HepG2 (cell line): ENCODE results near the gene ZNF442. TPM values are rescaled to one million over a fixed set of nuclear protein-coding genes. Genes with fewer than 3 reads are reported as not detected.

ENCODE experiments used
- FOXC1 ChIP-seq: sonication (generic); formaldehyde crosslinking; IDR thresholded peaks from 2 replicates; pipeline ENCODE4 v1.8.0; 2022; ENCODE audit warnings: mild to moderate bottlenecking, missing genetic modification reagents, borderline replicate concordance
- HDAC6 ChIP-seq: fragments of 200-600 bp; sonication (generic); IDR thresholded peaks from 2 replicates; pipeline ENCODE4 v1.7.0; 2017; ENCODE audit warnings: mild to moderate bottlenecking, antibody characterized with exemption, low read length, low read depth
- HNF4A ChIP-seq: sonication (generic); formaldehyde crosslinking; IDR thresholded peaks from 2 replicates; pipeline ENCODE4 v1.4.0; 2020; ENCODE audit warnings: missing genetic modification reagents
- HNRNPLL ChIP-seq: fragments of 200-400 bp; formaldehyde crosslinking; IDR thresholded peaks from 2 replicates; pipeline ENCODE4 v1.6.1; 2017; ENCODE audit warnings: mild to moderate bottlenecking, low read depth, low read length; ENCODE audit not compliant: poor library complexity, severe bottlenecking
- HOXA7 ChIP-seq: sonication (generic); formaldehyde crosslinking; IDR thresholded peaks from 2 replicates; pipeline ENCODE4 v1.8.1; 2022; ENCODE audit warnings: mild to moderate bottlenecking, missing genetic modification reagents, moderate library complexity
- MEIS2 ChIP-seq: sonication (generic); formaldehyde crosslinking; IDR thresholded peaks from 2 replicates; pipeline ENCODE4 v1.9.0; 2021; ENCODE audit warnings: mild to moderate bottlenecking, missing genetic modification reagents
- POLR2G ChIP-seq: fragments of 200-400 bp; formaldehyde crosslinking; IDR thresholded peaks from 2 replicates; pipeline ENCODE4 v1.6.1; 2018; ENCODE audit warnings: mild to moderate bottlenecking, low read depth, low read length, moderate library complexity
- SP140L ChIP-seq: sonication (generic); formaldehyde crosslinking; IDR thresholded peaks from 2 replicates; pipeline ENCODE4 v1.4.0; 2020; ENCODE audit warnings: missing genetic modification reagents, borderline replicate concordance
- SRY ChIP-seq: sonication (generic); formaldehyde crosslinking; IDR thresholded peaks from 2 replicates; pipeline ENCODE4 v1.8.0; 2022; ENCODE audit warnings: mild to moderate bottlenecking, missing genetic modification reagents
- ZFP82 ChIP-seq: sonication (generic); formaldehyde crosslinking; IDR thresholded peaks from 2 replicates; pipeline ENCODE4 v1.5.1; 2020; ENCODE audit warnings: mild to moderate bottlenecking, missing genetic modification reagents, borderline replicate concordance
- ZFP90 ChIP-seq: sonication (generic); formaldehyde crosslinking; IDR thresholded peaks from 2 replicates; pipeline ENCODE4 v1.8.0; 2022; ENCODE audit warnings: missing genetic modification reagents, mild to moderate bottlenecking, inconsistent platforms, borderline replicate concordance
- ZFY ChIP-seq: sonication (generic); formaldehyde crosslinking; IDR thresholded peaks from 2 replicates; pipeline ENCODE4 v1.4.0; 2020; ENCODE audit warnings: missing genetic modification reagents
- ZNF205 ChIP-seq: IDR thresholded peaks from 2 replicates; pipeline ENCODE4 v1.6.1; 2018; ENCODE audit warnings: missing biosample characterization, missing genetic modification reagents
- ZNF232 ChIP-seq: sonication (generic); formaldehyde crosslinking; IDR thresholded peaks from 2 replicates; pipeline ENCODE4 v1.4.0; 2020; ENCODE audit warnings: missing genetic modification reagents, borderline replicate concordance
- ZNF350 ChIP-seq: sonication (generic); formaldehyde crosslinking; IDR thresholded peaks from 2 replicates; pipeline ENCODE4 v1.4.0; 2020; ENCODE audit warnings: mild to moderate bottlenecking, low read depth, missing genetic modification reagents, borderline replicate concordance
- ZNF614 ChIP-seq: IDR thresholded peaks from 2 replicates; pipeline ENCODE4 v1.6.1; 2018; ENCODE audit warnings: missing biosample characterization, missing genetic modification reagents, inconsistent platforms, borderline replicate concordance
- ZNF780A ChIP-seq: sonication (generic); formaldehyde crosslinking; IDR thresholded peaks from 2 replicates; pipeline ENCODE4 v1.8.0; 2022; ENCODE audit warnings: mild to moderate bottlenecking, missing genetic modification reagents, moderate library complexity
- polyA plus RNA-seq, 8 experiments: library from polyadenylated mRNA; depleted of rRNA in 3 of 8; stranded (reverse) in 7 of 8; unstranded in 1 of 8; fragments of >200 nt; fragmentation: Illumina TruSeq in 4 of 8; extraction: Trizol in 4 of 8; gene quantifications; 2 replicates each; pipeline versions ENCODE4 v1.2.1 to v1.2.3, GENCODE V29; 2011 to 2016; ENCODE audit warnings: low read depth in 4 of 8, missing spikeins in 1 of 8, mixed read lengths in 1 of 8; ENCODE audit not compliant: insufficient read depth in 1 of 8
- total RNA-seq, 5 experiments: library from RNA; depleted of rRNA; stranded (reverse); fragments of >200 nt; fragmentation: Illumina TruSeq; extraction: Trizol; gene quantifications; 2 replicates each; pipeline ENCODE4 v1.2.3, GENCODE V29; 2016; ENCODE audit warnings: low read depth in 1 of 5
- TF ChIP-seq, protein P1 (sequence below): IDR thresholded peaks from 2 replicates; pipeline ENCODE4 v1.6.1; 2016; ENCODE audit warnings: low read depth, borderline replicate concordance
- TF ChIP-seq, protein P2 (sequence below), 2 experiments: IDR thresholded peaks; 2 replicates each; pipeline ENCODE4 v1.6.1; 2011 to 2012; ENCODE audit warnings: low read length in 2 of 2, borderline replicate concordance in 1 of 2, low read depth in 1 of 2, mild to moderate bottlenecking in 1 of 2, moderate library complexity in 1 of 2
- TF ChIP-seq, protein P3 (sequence below): sonication (generic); formaldehyde crosslinking; IDR thresholded peaks from 2 replicates; pipeline ENCODE4 v1.4.0; 2020; ENCODE audit warnings: missing genetic modification reagents, mild to moderate bottlenecking, borderline replicate concordance
- TF ChIP-seq, protein P4 (sequence below): sonication (generic); formaldehyde crosslinking; IDR thresholded peaks from 2 replicates; pipeline ENCODE4 v1.5.1; 2020; ENCODE audit warnings: missing genetic modification reagents, mild to moderate bottlenecking, borderline replicate concordance

Gene ZNF442
- total and polyA plus RNA-seq, 2 of the 13 experiments (the other 11 are each of a cell fraction or from before 2014, with no cell fraction given): 1.0 to 6.0 TPM

DNA sequence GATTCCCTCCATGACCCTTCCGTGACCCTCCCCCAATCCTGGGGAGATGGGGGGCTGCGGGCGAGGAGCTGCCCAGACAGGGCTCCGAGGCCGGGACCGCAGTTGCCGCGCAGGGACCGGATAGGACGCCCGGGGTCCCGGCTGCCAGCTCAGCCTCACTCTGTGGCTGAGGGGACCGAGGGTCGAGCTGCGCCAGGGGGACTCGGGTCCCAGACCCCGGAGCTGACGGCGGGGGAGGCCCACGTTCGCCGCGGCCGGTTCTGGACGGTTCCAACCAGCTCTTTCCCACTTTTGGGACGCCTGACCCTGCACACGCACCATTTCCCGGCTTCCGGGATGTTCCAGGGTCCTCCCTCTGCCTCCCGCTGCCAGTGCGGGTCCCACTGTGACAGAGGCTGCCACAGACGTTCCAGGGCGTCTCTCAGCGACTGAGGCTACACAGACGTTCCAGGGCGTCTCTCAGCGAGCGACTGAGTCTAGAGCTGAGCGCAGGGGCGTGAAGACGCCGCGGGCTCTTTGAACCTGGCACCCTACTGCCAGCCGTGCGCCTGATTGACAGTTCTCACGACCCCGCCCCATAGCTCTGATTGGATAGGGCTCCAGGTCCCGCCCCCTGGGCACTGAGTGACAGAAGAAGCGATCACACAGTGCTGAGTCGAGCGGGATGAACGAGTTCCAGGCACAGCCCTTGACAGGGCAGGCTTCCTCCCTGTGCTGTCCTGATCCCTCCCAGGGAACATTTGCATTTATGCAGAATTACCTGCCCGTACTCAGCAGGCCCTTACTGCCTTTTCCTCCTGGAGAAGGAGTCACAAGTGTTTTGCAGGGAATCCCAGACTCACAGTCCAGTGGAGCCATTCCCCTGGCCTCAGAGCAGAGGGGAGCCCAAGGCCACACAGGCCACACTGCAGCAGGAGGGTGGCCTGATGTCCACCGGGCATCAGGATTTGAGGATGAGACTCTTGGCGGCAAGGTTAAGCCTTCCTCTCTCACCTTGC, 32.0 kb downstream of the ZNF442 start, which contains the start of gene ZNF563 (continued):
- TF ChIP-seq, protein P1, sequence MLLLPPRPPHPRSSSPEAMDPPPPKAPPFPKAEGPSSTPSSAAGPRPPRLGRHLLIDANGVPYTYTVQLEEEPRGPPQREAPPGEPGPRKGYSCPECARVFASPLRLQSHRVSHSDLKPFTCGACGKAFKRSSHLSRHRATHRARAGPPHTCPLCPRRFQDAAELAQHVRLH (CRISPR knock-in tag): peak; percentile 56; the same call in 1 of the 2 replicates
- TF ChIP-seq SRY (CRISPR knock-in tag) (peak; percentile 70), ZFP82 (CRISPR knock-in tag) (no peak), ZFP90 (peak; percentile 85; the same call in 1 of the 2 replicates), ZNF232 (0 out of 2 replicates have a peak, but pooled peaks have one; percentile 33), ZNF614 (CRISPR knock-in tag) (peak; percentile 51; the same call in 1 of the 2 replicates), HDAC6 (no peak), HNF4A (CRISPR knock-in tag) (peak; percentile 5; the same call in 1 of the 2 replicates), FOXC1 (CRISPR knock-in tag) (peak; percentile 81), ZFY (CRISPR knock-in tag) (peak; percentile 81), MEIS2 (CRISPR knock-in tag) (peak; percentile 85), SP140L (CRISPR knock-in tag) (no peak), ZNF205 (CRISPR knock-in tag) (peak; percentile 37; the same call in 1 of the 2 replicates), HNRNPLL (peak; percentile 53), POLR2G (peak; percentile 98), ZNF350 (CRISPR knock-in tag) (0 out of 2 replicates have a peak, but pooled peaks have one; percentile 48), ZNF780A (CRISPR knock-in tag) (0 out of 2 replicates have a peak, but pooled peaks have one; percentile 82), HOXA7 (CRISPR knock-in tag) (no peak)
- TF ChIP-seq, protein P2, sequence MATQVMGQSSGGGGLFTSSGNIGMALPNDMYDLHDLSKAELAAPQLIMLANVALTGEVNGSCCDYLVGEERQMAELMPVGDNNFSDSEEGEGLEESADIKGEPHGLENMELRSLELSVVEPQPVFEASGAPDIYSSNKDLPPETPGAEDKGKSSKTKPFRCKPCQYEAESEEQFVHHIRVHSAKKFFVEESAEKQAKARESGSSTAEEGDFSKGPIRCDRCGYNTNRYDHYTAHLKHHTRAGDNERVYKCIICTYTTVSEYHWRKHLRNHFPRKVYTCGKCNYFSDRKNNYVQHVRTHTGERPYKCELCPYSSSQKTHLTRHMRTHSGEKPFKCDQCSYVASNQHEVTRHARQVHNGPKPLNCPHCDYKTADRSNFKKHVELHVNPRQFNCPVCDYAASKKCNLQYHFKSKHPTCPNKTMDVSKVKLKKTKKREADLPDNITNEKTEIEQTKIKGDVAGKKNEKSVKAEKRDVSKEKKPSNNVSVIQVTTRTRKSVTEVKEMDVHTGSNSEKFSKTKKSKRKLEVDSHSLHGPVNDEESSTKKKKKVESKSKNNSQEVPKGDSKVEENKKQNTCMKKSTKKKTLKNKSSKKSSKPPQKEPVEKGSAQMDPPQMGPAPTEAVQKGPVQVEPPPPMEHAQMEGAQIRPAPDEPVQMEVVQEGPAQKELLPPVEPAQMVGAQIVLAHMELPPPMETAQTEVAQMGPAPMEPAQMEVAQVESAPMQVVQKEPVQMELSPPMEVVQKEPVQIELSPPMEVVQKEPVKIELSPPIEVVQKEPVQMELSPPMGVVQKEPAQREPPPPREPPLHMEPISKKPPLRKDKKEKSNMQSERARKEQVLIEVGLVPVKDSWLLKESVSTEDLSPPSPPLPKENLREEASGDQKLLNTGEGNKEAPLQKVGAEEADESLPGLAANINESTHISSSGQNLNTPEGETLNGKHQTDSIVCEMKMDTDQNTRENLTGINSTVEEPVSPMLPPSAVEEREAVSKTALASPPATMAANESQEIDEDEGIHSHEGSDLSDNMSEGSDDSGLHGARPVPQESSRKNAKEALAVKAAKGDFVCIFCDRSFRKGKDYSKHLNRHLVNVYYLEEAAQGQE (IDR thresholded peaks at IDR 0.05; ENCODE audit: borderline replicate concordance in 1 of 2, low read depth in 1 of 2, low read length in 2 of 2): peak in 1 of 2 experiments; percentile 30; a peak in 1 of 4 replicates
- TF ChIP-seq, protein P3, sequence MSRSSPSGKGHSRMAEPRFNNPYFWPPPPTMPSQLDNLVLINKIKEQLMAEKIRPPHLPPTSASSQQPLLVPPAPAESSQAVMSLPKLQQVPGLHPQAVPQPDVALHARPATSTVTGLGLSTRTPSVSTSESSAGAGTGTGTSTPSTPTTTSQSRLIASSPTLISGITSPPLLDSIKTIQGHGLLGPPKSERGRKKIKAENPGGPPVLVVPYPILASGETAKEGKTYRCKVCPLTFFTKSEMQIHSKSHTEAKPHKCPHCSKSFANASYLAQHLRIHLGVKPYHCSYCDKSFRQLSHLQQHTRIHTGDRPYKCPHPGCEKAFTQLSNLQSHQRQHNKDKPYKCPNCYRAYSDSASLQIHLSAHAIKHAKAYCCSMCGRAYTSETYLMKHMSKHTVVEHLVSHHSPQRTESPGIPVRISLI (CRISPR knock-in tag): peak; percentile 29; the same call in 1 of the 2 replicates
- TF ChIP-seq, protein P4, sequence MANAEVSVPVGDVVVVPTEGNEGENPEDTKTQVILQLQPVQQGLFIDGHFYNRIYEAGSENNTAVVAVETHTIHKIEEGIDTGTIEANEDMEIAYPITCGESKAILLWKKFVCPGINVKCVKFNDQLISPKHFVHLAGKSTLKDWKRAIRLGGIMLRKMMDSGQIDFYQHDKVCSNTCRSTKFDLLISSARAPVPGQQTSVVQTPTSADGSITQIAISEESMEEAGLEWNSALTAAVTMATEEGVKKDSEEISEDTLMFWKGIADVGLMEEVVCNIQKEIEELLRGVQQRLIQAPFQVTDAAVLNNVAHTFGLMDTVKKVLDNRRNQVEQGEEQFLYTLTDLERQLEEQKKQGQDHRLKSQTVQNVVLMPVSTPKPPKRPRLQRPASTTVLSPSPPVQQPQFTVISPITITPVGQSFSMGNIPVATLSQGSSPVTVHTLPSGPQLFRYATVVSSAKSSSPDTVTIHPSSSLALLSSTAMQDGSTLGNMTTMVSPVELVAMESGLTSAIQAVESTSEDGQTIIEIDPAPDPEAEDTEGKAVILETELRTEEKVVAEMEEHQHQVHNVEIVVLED (CRISPR knock-in tag): peak; percentile 61; the same call in 1 of the 2 replicates
